Measurements from ENCODE around the gene MAN2B1. TPM values are rescaled to one million over a fixed set of nuclear protein-coding genes. Genes with fewer than 3 reads are reported as not detected.

MAN2B1 gene
- total and polyA plus RNA-seq, 2 of the 13 experiments (the other 11 are each of a cell fraction or from before 2014, with no cell fraction given): 23.6 to 23.8 TPM

DNA sequence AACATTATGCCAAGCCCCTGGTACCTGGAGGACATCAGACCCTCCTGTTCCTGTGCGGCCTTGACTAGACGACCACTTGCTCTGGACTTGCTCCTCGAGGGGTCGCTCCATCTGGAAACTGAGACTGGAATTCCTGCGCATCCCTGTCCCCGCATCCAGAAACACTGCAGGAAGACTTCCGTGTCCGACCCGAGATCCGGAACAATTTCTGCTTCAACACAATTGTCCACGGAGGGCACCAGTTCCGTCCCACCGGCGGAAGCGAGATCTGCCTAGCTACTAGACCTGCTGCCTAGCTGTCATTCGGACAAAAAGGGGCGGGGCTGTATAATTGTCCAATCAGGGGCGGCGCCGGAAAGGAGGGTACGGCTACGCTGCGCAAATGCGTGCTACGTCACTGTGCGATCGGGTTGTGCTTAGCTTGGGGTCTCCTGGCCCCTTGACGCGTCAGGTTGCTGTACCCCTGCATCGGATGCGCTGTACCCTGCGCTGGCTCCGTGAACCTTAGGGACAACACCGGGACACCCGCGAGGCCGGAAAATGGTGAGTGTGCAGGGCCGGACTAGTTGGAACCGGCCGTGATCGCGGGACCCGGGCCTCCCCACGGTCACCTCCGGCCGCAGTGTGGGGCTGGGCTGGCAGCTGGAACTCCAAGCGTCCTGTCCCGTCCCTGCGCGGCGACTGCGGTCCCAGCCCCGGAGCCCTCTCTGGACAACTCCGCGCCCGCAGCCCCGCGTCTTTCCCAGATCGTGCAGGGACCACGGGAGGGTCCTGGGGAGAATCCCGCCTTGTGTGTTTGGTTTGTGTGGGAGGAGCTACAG lies 55.8 kb downstream of the MAN2B1 start, which contains the start of the genes ZNF490 and ZNF791 (continued):
- TF ChIP-seq MAZ (IDR thresholded peaks at IDR 0.05; ENCODE audit: borderline replicate concordance, low read depth, low read length) (0 out of 2 replicates have a peak, but pooled peaks have one; percentile 29), MAZ (CRISPR knock-in tag; IDR thresholded peaks at IDR 0.05; ENCODE audit: low read depth) (peak; percentile 60; the same call in 1 of the 2 replicates), ARNT2 (CRISPR knock-in tag; IDR thresholded peaks at IDR 0.05; ENCODE audit: low read depth) (no peak; the same call in 1 of the 2 replicates), HNRNPL (IDR thresholded peaks at IDR 0.05; ENCODE audit: low read depth, low read length) (0 out of 2 replicates have a peak, but pooled peaks have one; percentile 49), ZNF337 (CRISPR knock-in tag; IDR thresholded peaks at IDR 0.05; ENCODE audit: borderline replicate concordance, low read depth) (no peak), ZNF549 (CRISPR knock-in tag; IDR thresholded peaks at IDR 0.05) (no peak), SMARCC2 (IDR thresholded peaks at IDR 0.05) (no peak), MTF2 (CRISPR knock-in tag; IDR thresholded peaks at IDR 0.05; ENCODE audit: borderline replicate concordance) (no peak; the same call in 1 of the 2 replicates), MATR3 (CRISPR knock-in tag; IDR thresholded peaks at IDR 0.05) (no peak), EHMT2 (IDR thresholded peaks at IDR 0.05; ENCODE audit: borderline replicate concordance, low read depth, low read length) (no peak), ZNF891 (CRISPR knock-in tag; IDR thresholded peaks at IDR 0.05) (peak; percentile 69; the same call in 1 of the 2 replicates), ZNF652 (CRISPR knock-in tag; IDR thresholded peaks at IDR 0.05; ENCODE audit: borderline replicate concordance, low read depth) (no peak), TRIM24 (CRISPR knock-in tag; IDR thresholded peaks at IDR 0.05) (no peak), ZNF557 (CRISPR knock-in tag; IDR thresholded peaks at IDR 0.05) (no peak), ZNF225 (CRISPR knock-in tag; IDR thresholded peaks at IDR 0.05) (peak; percentile 90; the same call in 1 of the 2 replicates), NFE2 (CRISPR knock-in tag; IDR thresholded peaks at IDR 0.05) (0 out of 2 replicates have a peak, but pooled peaks have one; percentile 18), RFX5 (IDR thresholded peaks at IDR 0.05; ENCODE audit: low read depth, low read length) (peak; percentile 96), KLF15 (CRISPR knock-in tag; IDR thresholded peaks at IDR 0.05; ENCODE audit: borderline replicate concordance) (no peak), CCDC6 (CRISPR knock-in tag; IDR thresholded peaks at IDR 0.05) (no peak)
- TF ChIP-seq, protein P1, sequence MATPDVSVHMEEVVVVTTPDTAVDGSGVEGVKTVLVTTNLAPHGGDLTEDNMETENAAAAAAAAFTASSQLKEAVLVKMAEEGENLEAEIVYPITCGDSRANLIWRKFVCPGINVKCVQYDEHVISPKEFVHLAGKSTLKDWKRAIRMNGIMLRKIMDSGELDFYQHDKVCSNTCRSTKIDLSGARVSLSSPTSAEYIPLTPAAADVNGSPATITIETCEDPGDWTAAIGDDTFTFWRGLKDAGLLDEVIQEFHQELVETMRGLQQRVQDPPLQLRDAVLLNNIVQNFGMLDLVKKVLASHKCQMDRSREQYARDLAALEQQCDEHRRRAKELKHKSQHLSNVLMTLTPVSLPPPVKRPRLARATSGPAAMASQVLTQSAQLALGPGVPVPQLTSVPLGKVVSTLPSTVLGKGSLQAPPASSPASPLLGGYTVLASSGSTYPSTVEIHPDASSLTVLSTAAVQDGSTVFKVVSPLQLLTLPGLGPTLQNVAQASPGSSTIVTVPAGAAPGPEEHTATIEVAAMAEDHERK (CRISPR knock-in tag; IDR thresholded peaks at IDR 0.05; ENCODE audit: low read depth): peak; percentile 97
- TF ChIP-seq, protein P2, sequence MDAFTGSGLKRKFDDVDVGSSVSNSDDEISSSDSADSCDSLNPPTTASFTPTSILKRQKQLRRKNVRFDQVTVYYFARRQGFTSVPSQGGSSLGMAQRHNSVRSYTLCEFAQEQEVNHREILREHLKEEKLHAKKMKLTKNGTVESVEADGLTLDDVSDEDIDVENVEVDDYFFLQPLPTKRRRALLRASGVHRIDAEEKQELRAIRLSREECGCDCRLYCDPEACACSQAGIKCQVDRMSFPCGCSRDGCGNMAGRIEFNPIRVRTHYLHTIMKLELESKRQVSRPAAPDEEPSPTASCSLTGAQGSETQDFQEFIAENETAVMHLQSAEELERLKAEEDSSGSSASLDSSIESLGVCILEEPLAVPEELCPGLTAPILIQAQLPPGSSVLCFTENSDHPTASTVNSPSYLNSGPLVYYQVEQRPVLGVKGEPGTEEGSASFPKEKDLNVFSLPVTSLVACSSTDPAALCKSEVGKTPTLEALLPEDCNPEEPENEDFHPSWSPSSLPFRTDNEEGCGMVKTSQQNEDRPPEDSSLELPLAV (CRISPR knock-in tag; conservative IDR thresholded peaks at IDR 0.05; ENCODE audit: low read depth): peak; percentile 70; the same call in 1 of the 2 replicates
- TF ChIP-seq, protein P3, sequence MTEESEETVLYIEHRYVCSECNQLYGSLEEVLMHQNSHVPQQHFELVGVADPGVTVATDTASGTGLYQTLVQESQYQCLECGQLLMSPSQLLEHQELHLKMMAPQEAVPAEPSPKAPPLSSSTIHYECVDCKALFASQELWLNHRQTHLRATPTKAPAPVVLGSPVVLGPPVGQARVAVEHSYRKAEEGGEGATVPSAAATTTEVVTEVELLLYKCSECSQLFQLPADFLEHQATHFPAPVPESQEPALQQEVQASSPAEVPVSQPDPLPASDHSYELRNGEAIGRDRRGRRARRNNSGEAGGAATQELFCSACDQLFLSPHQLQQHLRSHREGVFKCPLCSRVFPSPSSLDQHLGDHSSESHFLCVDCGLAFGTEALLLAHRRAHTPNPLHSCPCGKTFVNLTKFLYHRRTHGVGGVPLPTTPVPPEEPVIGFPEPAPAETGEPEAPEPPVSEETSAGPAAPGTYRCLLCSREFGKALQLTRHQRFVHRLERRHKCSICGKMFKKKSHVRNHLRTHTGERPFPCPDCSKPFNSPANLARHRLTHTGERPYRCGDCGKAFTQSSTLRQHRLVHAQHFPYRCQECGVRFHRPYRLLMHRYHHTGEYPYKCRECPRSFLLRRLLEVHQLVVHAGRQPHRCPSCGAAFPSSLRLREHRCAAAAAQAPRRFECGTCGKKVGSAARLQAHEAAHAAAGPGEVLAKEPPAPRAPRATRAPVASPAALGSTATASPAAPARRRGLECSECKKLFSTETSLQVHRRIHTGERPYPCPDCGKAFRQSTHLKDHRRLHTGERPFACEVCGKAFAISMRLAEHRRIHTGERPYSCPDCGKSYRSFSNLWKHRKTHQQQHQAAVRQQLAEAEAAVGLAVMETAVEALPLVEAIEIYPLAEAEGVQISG (CRISPR knock-in tag; IDR thresholded peaks at IDR 0.05): peak; percentile 91
- TF ChIP-seq, protein P4, sequence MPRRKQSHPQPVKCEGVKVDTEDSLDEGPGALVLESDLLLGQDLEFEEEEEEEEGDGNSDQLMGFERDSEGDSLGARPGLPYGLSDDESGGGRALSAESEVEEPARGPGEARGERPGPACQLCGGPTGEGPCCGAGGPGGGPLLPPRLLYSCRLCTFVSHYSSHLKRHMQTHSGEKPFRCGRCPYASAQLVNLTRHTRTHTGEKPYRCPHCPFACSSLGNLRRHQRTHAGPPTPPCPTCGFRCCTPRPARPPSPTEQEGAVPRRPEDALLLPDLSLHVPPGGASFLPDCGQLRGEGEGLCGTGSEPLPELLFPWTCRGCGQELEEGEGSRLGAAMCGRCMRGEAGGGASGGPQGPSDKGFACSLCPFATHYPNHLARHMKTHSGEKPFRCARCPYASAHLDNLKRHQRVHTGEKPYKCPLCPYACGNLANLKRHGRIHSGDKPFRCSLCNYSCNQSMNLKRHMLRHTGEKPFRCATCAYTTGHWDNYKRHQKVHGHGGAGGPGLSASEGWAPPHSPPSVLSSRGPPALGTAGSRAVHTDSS (CRISPR knock-in tag; conservative IDR thresholded peaks at IDR 0.05): no peak

All from HepG2 (cell line).